Occipital lobe (tissue), 2 donors: Measurements from ENCODE around the gene KCNK7. TPM values are rescaled to one million over a fixed set of nuclear protein-coding genes. Genes with fewer than 3 reads are reported as not detected.

ENCODE experiments used
- small RNA-seq: library from RNA; depleted of rRNA; stranded (forward); fragments of <200 nt; gene quantifications from one replicate; pipeline ENCODE3, GENCODE V24; 2014
- total RNA-seq: library from RNA; depleted of rRNA; stranded (reverse); fragments of >200 nt; gene quantifications from one replicate; pipeline ENCODE4 v1.2.3, GENCODE V29; 2014

KCNK7 gene
- total RNA-seq, 1 donor from 2014 or later, result 0.31 TPM

Small RNAs within 50 kb of the gene (small RNA-seq; reads per million reads assigned to genes)
- gene AP001362.1 (not detected), gene MIR4690 (not detected)

Other genes with a start within 250 kb of the KCNK7 start
- 4.5 TPM for gene TIGD3, start 241.0 kb downstream of the KCNK7 start, total RNA-seq
- 0.31 TPM for gene SLC25A45, start 213.2 kb downstream of the KCNK7 start, total RNA-seq
- gene FRMD8, start 209.2 kb downstream of the KCNK7 start, total RNA-seq, result 9.2 TPM
- gene NEAT1, start 173.0 kb downstream of the KCNK7 start, total RNA-seq, result 3.6 TPM
- 11,800 TPM for gene MALAT1, start 96.8 kb downstream of the KCNK7 start, total RNA-seq
- 34.2 TPM for gene SCYL1, start 70.7 kb downstream of the KCNK7 start, total RNA-seq
- gene LTBP3, start 37.4 kb downstream of the KCNK7 start, total RNA-seq, result 18.4 TPM
- 23.6 TPM for gene ZNRD2, start 25.3 kb downstream of the KCNK7 start, total RNA-seq
- gene FAM89B, start 23.3 kb downstream of the KCNK7 start, total RNA-seq, result 22.3 TPM
- 9.7 TPM for gene EHBP1L1, start 19.7 kb downstream of the KCNK7 start, total RNA-seq
- 9.0 TPM for gene MAP3K11, start 18.4 kb upstream of the KCNK7 start, total RNA-seq
- gene PCNX3, start 20.0 kb upstream of the KCNK7 start, total RNA-seq, result 7.0 TPM
- gene SIPA1, start 42.3 kb upstream of the KCNK7 start, total RNA-seq, result 3.7 TPM
- 12.6 TPM for gene RELA, start 67.1 kb upstream of the KCNK7 start, total RNA-seq
- 43.8 TPM for gene KAT5, start 116.5 kb upstream of the KCNK7 start, total RNA-seq
- gene RNASEH2C, start 125.0 kb upstream of the KCNK7 start, total RNA-seq, result 9.4 TPM
- gene AP5B1, start 185.2 kb upstream of the KCNK7 start, total RNA-seq, result 4.7 TPM
- gene OVOL1, start 191.3 kb upstream of the KCNK7 start, total RNA-seq, result not detected
- 7.3 TPM for gene SNX32, start 238.2 kb upstream of the KCNK7 start, total RNA-seq